ENCODE data around the gene PLCD1. TPM values are rescaled to one million over a fixed set of nuclear protein-coding genes. Genes with fewer than 3 reads are reported as not detected.
"Not testable (repeated sequence)": the region's sequence is repeated elsewhere in the genome, so short reads cannot be mapped to it uniquely, and the experiment has no call there.

The PLCD1 gene
- total RNA-seq, 4 donors from 2014 or later = 25.4 to 29.8 (median 27.1) TPM

- H3K27ac ChIP-seq = no peak overlapping the region
- H3K4me1 ChIP-seq = no peaks in the 10 kb centered on the region
- 87 to 94% methylated on average over 6 to 7 of the region's 8 CpGs for WGBS, 2 donors (ENCODE audit: low coverage in 1 of 2)
- no peak for ATAC-seq
- TF ChIP-seq CTCF (IDR thresholded peaks at IDR 0.05) (no peak), POLR2AphosphoS5 (IDR thresholded peaks at IDR 0.05) (no peak), EP300 (IDR thresholded peaks at IDR 0.05) (no peak), POLR2A (IDR thresholded peaks at IDR 0.05) (no peak)
- peaks cover 5 to 85% of the 10 kb centered on the region in 2 donors for H3K36me3 ChIP-seq
- H3K27me3 ChIP-seq = no peaks in the 10 kb centered on the region
- no peak overlapping the region for H3K4me3 ChIP-seq
- H3K9me3 ChIP-seq = no peaks in the 10 kb centered on the region
Measured at GRCh38 chr3:37979541-37980461, 49.6 kb downstream of the PLCD1 start.

GRCh38 chr3:37974121-37975083 is 55.0 kb downstream of the PLCD1 start:
- TF ChIP-seq CTCF (IDR thresholded peaks at IDR 0.05) (peak; percentile 45 to 74 (median 49)), POLR2AphosphoS5 (IDR thresholded peaks at IDR 0.05) (no peak), POLR2A (IDR thresholded peaks at IDR 0.05) (no peak)
- whole genome bisulfite sequencing, 2 donors (ENCODE audit: low coverage in 1 of 2) = 40 to 56% methylated on average over 2 to 3 of the region's 9 CpGs
- Histone ChIP-seq H3K4me3 (no peak overlapping the region), H3K36me3 (peaks cover 5 to 88% of the 10 kb centered on the region in 2 donors), H3K27me3 (no peaks in the 10 kb centered on the region), H3K9me3 (no peaks in the 10 kb centered on the region), H3K4me1 (peaks cover 0 to 18% (median 0%) of the 10 kb centered on the region in 3 donors), H3K27ac (no peak overlapping the region)
- peak; percentile 84 for ATAC-seq

DNA sequence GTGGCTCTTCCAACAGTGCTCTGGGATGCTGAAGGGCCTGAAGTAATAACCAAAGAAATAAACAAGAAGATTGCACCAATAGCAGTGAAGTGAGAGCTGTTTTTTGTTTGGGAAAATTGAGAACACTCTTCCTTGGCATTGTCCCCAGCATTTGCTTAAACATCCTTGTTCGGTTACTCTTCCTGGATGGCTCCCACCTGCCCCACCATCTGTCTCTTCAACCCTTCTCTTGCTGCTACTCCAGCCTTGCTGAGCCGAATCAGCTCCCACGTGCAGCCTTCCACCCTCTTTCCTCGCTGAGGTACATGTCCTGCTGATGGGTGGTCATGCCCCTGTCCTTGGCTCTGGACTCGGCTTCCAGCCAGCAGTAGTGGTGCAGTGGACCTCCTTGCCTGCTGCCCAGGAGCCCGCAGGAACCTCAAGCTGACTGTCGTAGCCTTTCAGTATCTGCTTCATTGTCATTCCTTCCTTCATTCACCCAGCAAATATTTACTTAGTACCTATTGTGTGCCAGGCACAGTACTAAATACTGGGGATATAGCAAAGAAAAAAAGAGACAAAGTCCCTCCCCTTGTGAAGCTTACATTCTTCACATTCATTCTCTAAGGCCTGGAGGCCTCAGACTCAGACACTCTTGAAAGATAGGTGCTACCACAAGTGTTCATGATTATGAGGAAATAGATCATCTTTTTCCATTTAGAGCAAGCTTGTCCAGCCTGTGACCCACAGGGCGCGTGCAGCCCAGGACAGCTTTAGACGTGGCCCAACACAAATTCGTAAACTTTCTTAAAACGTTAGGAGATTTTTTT is 56.0 kb downstream of the PLCD1 start:
- H3K27ac ChIP-seq = no peak overlapping the region
- TF ChIP-seq POLR2AphosphoS5 (IDR thresholded peaks at IDR 0.05) (no peak), CTCF (IDR thresholded peaks at IDR 0.05) (no peak), POLR2A (IDR thresholded peaks at IDR 0.05) (no peak), EP300 (IDR thresholded peaks at IDR 0.05) (no peak)
- H3K9me3 ChIP-seq = no peaks in the 10 kb centered on the region
- peaks cover 0 to 27% (median 4%) of the 10 kb centered on the region in 3 donors for H3K4me1 ChIP-seq
- H3K27me3 ChIP-seq = no peaks in the 10 kb centered on the region
- peaks cover 5 to 93% of the 10 kb centered on the region in 2 donors for H3K36me3 ChIP-seq
- no peak for ATAC-seq
- 55 to 79% methylated on average over 7 to 8 of the region's 12 CpGs for WGBS, 2 donors (ENCODE audit: low coverage in 1 of 2)
- H3K4me3 ChIP-seq = no peak overlapping the region

DNA sequence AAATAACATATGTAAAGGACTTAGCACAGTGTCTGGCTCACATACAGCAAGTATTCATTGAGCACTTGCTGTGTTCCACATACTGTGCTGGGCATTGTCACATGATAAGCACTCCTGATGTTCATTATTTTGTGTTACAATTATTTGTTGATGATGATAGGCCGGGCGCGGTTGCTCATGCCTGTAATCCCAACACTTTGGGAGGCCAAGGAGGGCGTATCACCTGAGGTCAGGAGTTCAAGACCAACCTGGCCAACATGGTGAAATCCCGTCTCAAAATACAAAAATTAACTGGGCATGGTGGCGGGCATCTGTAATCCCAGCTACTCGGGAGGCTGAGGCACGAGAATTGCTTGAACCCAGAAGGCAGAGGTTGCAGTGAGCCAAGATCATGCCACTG is 57.4 kb downstream of the PLCD1 start:
- WGBS, 2 donors (ENCODE audit: low coverage in 1 of 2) = 88 to 98% methylated on average over 7 of the region's 8 CpGs
- Histone ChIP-seq H3K36me3 (peaks cover 5 to 87% of the 10 kb centered on the region in 2 donors), H3K4me1 (peaks cover 0 to 35% (median 7%) of the 10 kb centered on the region in 3 donors)
- not testable (repeated sequence) for H3K27me3 ChIP-seq, ATAC-seq, H3K27ac ChIP-seq, H3K9me3 ChIP-seq, H3K4me3 ChIP-seq

- no peak overlapping the region for H3K27ac ChIP-seq
- H3K36me3 ChIP-seq = peaks cover 5 to 81% of the 10 kb centered on the region in 2 donors
- no peak for TF ChIP-seq CTCF (IDR thresholded peaks at IDR 0.05)
- TF ChIP-seq POLR2A (IDR thresholded peaks at IDR 0.05) = no peak
- no peak for TF ChIP-seq EP300 (IDR thresholded peaks at IDR 0.05)
- no peak for TF ChIP-seq POLR2AphosphoS5 (IDR thresholded peaks at IDR 0.05)
- H3K9me3 ChIP-seq = no peaks in the 10 kb centered on the region
- no peaks in the 10 kb centered on the region for H3K27me3 ChIP-seq
- peaks cover 0 to 38% (median 8%) of the 10 kb centered on the region in 3 donors for H3K4me1 ChIP-seq
- H3K4me3 ChIP-seq = no peak overlapping the region
- ATAC-seq = no peak
Measured at GRCh38 chr3:37971467-37971866, 58.0 kb downstream of the PLCD1 start.

All from gastroesophageal sphincter (tissue), 4 donors.